DMS79 treated with DMSO at 0.1 percent for 48 hours (cell line): ENCODE results near the gene GALNT14.
"Not testable (repeated sequence)": the region's sequence is repeated elsewhere in the genome, so short reads cannot be mapped to it uniquely, and the experiment has no call there.

Experiments used
- DNase-seq: peaks from one replicate; lab custom pipeline; 2025; lab: John Stamatoyannopoulos, UW

Gene GALNT14, protein sequence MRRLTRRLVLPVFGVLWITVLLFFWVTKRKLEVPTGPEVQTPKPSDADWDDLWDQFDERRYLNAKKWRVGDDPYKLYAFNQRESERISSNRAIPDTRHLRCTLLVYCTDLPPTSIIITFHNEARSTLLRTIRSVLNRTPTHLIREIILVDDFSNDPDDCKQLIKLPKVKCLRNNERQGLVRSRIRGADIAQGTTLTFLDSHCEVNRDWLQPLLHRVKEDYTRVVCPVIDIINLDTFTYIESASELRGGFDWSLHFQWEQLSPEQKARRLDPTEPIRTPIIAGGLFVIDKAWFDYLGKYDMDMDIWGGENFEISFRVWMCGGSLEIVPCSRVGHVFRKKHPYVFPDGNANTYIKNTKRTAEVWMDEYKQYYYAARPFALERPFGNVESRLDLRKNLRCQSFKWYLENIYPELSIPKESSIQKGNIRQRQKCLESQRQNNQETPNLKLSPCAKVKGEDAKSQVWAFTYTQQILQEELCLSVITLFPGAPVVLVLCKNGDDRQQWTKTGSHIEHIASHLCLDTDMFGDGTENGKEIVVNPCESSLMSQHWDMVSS

DNA sequence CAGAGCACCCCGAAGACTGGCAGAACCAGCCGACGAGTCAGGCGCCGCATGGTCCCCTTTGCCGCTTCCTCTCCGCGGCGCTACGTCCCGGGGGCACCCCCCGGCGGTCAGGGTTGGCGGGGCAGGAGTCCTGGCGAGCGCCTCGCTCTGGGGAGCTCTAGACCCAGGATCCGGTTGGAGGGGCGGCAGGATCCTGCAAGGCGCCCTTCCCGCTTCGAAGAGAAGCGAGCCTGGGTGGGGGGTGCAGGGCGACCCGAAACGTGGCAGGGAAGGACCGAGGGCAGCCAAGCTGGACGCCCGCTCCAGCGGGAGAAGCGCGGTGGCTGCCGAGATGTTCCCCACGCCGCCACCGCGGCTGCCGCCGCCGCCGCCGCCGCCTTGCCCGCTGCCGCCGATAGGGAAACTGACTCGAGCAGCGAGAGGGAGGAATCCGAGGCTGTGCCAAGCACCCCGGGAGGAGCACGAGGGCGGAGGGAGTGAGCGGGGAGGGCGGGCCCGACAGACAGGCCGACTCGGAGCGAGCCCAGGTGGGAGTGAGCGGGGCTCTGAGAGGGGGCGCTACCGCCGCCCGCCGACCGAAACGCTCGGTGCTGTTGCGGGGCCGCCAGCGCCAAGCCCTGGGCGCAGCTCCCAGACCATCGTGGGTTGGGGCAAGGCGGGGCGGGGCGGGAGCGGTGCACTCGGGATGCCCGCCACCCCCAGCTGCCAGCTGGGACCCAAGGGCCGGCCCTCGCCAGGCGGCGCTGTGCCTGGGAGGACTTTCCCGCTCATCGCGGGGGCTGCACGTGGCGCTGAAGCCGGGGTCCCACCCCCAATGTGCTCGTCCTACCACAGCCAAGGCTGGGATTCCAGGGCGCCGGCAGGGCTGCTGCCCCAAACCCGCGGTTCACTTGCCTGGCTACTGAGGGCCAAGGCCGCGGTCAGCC, at the start of gene GALNT14:
GALNT14 (minus strand) TSS at position 404 of the 926 bp plus-strand sequence; CDS start at position 50, 354 bp downstream.
- peak; percentile 35 for DNase-seq

DNA sequence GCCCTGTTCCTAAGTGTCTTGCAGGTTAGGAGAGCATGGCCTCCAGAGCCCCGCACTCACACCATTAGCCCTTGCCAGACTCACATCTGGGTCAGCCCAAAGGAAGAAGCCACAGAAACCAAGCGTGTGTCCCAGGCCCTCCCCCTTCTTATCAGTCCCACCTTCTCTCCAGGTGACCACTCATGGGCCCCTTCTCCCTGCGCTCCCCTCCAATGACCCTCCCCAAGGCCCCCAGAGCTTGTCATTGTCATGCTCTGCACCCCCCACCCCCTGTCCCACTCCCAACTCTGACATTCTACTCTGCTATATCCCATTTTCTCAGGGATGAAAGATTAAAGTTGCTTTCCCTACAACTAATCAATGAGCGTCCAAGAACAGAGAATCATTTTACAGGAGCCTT, 48.9 kb upstream of the GALNT14 start:
- no peak for DNase-seq

DNA sequence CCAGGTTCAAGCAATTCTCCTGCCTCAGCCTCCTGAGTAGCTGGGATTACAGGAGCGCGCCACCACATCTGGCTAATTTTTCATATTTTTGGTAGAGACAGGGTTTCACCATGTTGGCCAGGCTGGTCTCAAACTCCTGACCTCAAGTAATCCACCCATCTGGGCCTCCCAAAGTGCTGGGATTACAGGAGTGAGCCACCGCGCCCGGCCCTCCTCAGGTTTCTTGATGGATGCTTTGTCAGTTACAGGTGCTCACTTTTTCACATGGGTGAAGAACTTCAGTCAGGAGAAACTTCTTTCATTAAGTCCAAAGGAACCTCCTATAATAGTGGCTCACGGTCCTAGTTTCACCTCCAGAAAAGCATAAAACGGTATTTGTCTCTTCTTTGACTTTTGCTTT, 45.7 kb upstream of the GALNT14 start:
- DNase-seq = not testable (repeated sequence)

DNA sequence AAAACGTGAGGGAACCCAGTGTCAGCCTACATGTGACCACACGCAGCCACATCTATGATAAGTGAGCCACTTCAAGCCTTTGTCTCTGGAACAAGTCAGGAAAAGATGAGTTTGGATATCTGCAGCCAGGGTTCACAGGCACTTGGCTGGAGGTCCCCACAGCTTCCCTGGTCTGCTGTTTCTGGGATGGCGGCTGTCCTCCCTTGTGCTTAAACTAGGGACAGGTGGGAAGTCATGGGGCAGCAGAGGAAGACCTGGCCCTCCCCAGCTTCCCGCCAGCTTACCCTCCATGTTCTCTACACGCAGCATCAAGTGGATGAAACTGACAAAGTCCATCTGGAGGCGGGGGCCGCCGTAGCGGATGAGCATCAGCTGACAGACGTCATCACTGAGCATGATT, 38.5 kb upstream of the GALNT14 start:
- DNase-seq = no peak

DNA sequence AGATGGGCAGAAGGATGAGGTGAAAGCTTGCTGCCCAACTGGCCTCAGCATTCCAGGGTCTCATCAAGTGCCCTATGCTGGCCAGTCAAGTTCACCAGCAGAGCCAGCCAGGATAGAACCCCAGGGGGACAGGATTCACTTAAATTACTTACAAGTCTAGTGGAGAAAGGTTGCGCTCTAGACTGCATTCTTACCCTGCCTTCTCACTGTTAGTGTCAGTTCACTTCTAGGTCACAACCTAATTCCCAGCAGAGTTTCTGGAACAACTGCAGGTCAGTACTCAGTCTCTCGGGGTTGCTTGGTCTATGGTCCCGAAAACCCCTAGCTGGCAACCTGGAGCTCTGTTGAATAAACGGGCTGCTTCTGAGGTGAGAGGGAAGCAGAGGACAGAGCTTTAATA, 32.9 kb upstream of the GALNT14 start:
- DNase-seq = no peak

DNA sequence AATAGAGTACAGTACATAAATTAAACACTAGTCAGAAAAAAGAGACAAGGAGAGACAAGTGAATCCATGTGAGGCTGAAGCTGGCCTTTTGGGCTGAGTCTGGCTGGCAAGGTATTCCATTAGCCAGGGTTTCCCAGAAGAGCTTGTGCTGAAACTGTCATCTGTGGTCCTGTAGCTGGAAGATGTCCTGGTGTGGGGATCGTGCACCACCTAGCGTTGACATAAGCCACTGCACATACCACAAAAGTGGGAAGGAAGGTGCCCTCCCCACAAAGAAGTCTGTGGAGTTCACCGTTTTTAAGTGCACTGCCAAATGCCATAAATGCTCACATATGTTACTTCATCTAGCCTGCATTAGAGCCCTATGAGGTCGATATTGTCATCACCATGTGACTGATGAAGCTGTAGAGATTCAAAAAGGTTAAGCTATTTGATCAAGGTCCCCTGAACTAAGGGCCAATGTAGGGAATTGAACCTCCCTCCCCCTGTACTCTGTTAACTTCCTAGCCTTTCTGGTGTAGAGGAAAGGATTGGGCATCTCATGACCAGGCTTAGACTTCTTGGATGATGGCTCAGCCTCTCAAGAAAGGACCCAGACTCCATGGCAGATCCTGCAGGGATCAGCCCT, 31.9 kb upstream of the GALNT14 start:
- peak; percentile 25 for DNase-seq

DNA sequence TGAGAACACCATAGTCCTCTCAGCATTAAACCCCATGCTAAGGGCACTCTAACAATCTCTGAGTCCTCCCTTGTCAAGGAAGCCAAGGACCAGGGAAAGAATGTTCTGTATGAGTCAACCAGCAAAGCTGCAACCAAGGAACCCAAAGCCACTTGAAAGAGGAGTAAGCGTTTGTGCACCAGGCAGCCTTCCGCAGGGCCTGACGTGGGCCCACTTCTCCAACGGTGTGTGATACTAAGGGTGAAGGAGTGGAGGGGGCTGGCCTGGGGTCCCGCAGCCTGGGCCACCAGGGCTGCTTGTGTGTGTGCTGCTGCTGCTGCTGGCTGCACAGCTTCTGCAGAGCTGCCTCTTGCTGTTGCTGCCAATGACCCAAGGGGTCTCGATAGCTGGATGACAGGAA, 30.1 kb upstream of the GALNT14 start:
- DNase-seq = no peak

DNA sequence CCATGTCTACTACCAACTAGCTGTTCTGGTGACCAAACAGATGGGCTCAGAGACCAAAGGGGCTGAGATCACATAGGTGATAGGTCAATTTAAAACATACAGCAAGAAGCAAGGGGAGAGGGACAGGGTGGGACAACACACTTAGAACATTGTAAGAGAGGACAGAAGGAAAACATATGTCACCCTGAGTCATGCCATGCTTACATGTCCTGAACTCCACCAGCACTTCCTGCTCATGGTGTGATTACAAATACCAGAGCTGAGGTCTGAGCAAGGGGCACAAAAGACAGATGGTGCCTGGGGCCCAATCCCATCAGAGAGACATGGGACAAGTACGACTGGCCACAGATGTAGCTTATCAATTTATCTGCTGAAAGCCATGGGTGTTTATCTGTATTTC, 28.7 kb upstream of the GALNT14 start:
- DNase-seq = no peak

DNA sequence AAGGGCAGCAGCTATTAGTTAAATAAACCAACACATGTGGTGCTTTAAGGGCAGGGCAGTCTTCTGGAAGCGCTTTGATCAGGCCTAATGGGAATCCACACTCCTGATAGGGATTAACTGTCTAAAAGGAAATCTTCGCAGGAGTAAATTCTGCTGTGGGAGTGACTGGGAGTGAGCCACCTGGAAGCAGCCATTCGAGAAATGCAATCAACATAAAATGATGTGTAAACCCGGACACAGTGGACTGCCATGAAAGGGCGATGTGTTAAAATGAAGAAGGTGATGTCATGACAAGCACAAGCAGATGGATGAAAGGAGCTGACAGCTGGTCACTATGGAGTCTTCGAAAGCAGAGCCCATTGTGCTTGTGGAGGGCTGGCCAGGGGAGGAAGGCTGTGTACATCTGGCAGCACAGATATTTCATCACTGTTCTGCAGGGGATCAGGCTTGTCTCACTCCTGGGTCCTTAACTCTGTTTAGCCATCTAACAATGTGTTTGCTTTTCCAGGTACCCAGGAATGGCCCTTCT, 24.8 kb upstream of the GALNT14 start:
- no peak for DNase-seq

DNA sequence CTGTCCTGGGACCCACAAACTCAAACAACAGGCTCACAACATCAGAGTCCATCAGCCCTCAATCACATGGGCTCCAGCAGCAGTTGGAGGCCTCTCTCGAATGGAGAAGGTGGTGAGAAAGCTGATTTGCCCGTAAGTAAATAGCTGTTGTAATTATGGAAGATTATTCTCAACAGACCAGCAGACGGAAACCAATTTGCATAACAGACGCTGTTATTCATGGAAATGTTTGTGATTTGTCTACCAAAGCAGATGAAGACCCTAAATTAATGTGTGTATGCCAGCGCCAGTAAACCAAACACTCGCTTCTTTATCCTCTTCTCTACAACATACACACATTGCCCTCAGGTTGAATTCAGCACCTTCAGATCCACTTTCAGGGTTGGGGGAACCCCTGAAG, 23.4 kb upstream of the GALNT14 start:
- DNase-seq = no peak

DNA sequence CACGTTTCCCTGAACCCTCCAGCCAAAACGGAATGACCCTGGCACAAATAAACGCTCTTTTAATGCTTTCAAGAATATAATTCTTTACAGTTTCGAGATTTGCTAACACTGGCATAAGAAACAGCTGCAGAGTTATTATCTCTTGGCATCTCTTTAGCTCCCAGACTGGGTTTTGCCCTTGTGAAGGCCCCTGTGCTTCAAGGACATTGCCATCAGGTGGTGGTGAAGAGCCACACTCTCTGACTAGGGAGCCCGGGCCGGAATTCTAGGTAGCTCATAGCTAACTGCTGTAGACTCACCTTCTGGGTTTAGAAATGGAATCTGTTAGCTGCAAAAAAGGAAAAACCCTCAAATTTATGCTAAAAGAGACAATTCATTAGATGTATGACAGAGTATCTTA, 13.3 kb upstream of the GALNT14 start:
- no peak for DNase-seq

DNA sequence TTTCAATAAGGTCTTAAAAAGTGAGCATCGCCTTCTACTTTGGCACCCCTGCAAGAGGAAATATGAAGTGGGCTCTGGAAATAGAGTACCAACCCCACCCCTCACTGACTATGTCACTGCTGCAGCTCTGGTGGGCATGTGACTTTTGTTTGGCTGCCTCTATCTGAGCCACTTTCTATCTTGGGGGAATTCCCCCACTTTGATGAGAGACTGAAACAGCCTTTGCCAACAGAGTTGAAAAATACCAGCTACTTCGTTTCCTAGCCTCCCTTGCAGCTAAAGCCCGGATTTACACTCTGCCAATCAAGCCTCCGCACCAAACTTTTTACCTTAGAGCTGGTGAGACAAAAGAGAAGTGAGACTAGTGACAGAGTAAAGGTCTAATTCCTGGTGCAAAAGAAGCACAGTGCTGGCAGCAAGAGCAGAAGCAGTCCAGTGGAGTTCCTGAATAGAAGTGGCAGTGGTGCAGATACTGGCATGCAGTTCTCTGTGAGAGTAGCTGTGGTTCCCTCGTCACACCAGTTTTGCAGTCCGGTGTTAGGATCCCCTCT, 12.0 kb upstream of the GALNT14 start:
- DNase-seq = no peak

DNA sequence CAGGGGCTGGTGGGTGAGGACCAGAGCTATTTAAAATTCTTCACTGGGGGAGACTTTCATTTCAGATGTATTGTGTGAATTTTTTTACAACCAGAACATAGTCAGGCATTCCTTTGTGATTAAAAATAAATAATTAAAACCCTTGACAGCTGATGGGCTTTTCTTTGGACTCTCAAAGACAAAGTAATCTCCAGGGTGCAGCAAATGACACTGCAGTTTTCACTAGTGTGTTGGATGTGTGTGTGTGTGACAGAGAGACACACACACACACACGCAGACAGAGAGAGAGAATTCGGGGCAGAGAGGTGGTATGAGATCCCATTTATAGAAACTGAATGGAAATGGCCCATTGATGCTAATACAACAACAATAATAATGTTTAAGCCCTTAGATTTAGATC, 10.3 kb upstream of the GALNT14 start:
- no peak for DNase-seq

DNA sequence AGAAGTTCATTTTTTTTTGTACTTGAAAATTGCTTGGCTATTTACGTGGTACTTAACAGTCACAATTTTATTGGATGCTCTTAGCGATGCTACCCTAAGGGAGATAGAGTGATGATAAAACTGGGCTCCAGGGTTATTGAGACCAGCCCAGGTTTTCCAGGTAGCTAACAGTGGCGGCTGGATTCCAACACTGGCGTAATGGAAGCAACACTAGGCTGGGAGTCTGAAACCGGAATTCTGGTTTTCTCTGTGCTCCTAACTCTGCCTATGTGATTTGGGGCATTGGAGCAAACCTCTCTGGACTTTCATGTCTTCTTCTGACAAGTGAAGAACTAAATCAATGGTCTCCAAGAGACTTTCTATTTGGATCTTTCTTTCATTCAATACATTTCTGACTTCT, 9.4 kb upstream of the GALNT14 start:
- no peak for DNase-seq

DNA sequence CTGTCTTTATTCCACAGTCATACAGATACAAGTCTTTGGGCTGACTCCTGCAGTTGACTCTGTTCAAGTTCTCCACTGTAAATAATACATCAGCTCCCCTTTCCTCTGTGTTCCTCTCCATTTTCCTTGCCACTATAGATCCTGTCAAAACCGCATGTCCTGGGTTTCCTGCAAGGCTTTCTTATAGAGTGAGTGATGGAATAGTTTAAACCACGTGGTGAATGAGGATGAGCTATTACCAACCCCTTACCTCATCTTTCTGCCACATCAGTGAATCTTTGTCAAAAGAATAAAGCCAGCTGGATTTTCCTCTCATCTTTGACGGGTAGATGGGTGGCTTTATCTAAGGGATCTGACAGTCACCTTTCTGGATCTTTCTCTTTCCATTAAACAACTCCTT, 3.9 kb upstream of the GALNT14 start:
- DNase-seq = no peak

DNA sequence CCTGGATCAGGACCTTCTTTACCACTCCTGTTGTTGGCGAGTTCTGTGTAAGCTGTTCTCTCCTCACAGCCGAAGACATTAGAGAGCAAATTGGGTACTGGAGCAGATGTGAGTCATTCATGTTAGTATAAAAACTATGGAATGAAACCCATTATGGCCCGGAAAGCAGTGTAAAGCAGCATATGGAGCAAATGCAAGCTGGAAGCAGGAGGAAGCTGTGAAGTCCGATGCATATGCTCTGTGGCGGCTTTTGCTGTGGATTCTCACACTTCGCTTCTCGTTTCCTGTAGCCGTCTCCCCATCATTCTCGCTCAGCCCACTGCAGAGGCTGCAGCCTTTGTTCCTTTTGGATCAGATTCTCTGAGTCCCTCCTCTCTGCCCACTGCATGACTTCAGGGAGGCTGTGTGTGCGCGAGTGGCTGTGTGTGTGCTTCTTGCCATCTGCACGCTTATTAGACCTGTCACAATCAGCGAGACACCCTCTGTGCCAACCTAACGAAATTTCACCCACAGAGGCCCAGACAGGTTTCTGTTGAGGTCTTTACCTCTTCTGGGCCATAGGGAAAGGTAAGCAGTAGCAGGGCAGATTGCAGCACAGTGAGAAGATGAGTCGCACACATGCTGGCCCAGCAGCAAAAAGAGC, 3.3 kb upstream of the GALNT14 start:
- DNase-seq = no peak

DNA sequence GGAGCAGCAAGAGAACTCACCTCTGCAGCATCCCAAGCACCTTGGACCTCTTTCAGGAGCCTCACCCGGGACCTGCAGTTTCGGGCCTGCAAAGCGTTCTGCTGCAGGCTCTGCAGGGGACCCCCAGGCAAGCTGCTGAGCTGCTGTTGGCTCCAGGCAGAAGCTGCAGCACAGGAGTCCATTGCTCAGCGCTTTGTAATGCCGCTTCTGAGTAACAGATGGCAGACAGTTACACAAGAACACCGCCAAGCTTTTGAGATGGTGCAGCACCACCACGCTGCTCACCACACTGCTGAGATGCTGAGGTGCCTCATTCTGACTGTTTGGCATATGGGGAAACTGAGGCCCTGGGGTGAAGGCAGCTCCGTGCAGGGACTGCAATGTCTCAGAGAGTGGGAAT, 1.9 kb upstream of the GALNT14 start:
- no peak for DNase-seq

DNA sequence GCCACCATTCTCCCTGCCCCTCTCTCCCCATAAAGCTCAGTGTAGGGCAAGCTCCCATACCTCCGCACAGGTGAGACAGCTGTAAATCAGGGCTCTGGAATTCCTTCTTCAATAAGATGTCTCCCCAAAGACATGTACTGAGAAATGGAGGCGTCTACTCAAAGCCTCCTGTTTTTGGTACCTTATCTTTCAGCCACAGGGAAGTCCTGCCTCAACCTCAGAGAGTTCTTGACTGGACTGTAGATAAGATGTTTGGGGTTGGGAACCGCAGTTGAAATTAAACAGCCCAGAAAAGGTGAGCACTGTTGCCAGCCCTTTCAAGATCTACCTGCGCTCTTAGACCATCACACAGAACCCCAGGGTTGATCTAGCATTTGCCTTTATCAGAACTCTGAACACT, 1.4 kb upstream of the GALNT14 start:
- DNase-seq = no peak

DNA sequence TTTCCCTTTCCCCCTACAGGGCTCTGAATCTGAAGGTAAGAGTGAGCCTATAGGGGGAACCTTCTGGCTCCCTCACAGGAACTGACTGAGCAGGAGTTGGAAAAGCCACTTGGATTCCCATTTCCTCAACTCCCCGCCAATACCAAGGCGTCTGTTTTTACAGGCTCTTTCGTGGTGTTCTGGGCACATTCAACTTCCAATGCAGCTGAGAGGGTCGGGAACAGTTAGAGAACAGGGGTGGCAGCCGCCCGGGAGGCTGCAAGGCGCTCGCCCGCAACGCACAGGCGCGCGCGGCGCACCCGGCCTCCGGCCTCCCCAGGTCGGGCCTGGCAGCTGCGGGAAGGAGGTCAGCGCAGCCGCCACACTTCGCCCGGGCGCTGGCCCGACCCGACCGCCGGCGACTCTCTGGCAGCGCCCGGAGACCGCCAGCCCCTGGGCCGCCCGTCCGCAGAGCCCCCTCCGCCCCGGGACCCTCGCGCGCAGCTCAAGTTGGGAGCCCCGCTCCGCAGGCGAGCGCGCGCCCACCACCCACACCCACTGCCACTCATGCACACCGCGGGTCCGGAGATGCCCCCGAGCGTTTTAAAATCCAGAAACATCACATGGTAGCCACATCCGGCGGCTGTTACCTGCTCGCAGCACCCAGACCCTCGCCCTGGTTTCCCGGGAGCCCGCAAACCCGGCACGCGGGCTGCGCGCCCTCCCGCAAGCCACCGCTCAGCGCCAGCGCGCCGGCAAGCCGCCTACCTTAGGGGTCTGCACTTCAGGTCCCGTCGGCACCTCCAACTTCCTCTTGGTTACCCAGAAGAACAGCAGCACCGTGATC, 816 bp downstream of the GALNT14 start:
- no peak for DNase-seq

DNA sequence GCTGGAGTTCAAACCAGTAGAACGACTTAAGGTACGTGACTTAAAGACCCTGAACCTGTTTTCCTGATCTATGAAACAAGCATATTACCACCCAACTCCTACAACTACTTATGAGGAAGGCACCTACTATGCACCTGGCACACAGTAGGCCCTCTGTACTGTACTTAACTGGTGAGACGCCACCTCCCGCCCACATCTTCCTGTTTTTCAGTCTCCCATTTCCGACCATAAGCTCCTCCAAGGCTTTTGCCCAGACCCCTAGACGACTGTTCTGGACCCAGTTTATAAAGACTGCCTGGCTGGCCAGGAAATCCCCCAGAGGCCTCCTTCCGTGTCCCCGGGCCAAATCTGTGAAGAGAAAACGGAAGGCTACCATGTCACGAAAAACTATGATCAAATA, 1.5 kb downstream of the GALNT14 start:
- no peak for DNase-seq
